Loucy (cell line): ENCODE results near the gene SERPING1.

Source experiments
- EZH2phosphoT487 ChIP-seq: fragments of 200-600 bp; IDR thresholded peaks from 2 replicates; pipeline ENCODE4 v1.6.1; 2018; ENCODE audit warnings: antibody characterized with exemption, mild to moderate bottlenecking, moderate library complexity, borderline replicate concordance
- TF ChIP-seq, protein P1 (sequence below): fragments of 200-600 bp; sonication (generic); conservative IDR thresholded peaks from 2 replicates; pipeline ENCODE4 v1.5.1; 2014; ENCODE audit warnings: mild to moderate bottlenecking, antibody characterized with exemption, low read length

- TF ChIP-seq, protein P1, sequence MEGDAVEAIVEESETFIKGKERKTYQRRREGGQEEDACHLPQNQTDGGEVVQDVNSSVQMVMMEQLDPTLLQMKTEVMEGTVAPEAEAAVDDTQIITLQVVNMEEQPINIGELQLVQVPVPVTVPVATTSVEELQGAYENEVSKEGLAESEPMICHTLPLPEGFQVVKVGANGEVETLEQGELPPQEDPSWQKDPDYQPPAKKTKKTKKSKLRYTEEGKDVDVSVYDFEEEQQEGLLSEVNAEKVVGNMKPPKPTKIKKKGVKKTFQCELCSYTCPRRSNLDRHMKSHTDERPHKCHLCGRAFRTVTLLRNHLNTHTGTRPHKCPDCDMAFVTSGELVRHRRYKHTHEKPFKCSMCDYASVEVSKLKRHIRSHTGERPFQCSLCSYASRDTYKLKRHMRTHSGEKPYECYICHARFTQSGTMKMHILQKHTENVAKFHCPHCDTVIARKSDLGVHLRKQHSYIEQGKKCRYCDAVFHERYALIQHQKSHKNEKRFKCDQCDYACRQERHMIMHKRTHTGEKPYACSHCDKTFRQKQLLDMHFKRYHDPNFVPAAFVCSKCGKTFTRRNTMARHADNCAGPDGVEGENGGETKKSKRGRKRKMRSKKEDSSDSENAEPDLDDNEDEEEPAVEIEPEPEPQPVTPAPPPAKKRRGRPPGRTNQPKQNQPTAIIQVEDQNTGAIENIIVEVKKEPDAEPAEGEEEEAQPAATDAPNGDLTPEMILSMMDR, result no peak
- no peak for TF ChIP-seq EZH2phosphoT487
Measured at GRCh38 chr11:57659669-57660068, 62.2 kb downstream of the SERPING1 start.
